NK-92 (cell line): Measurements from ENCODE around the gene GGT6.

Source experiments
- DNase-seq: peaks from one replicate; lab custom pipeline; 2025; ENCODE audit not compliant: unreplicated experiment; lab: John Stamatoyannopoulos, UW

Gene GGT6

GRCh38 chr17:4527566-4528125, 32.7 kb downstream of the GGT6 start:
- DNase-seq, result no peak

- no peak for DNase-seq
Measured at GRCh38 chr17:4527134-4527533, 33.2 kb downstream of the GGT6 start.

- no peak for DNase-seq
Measured at GRCh38 chr17:4525691-4526397, 34.5 kb downstream of the GGT6 start.

GRCh38 chr17:4523946-4524345, 36.4 kb downstream of the GGT6 start:
- DNase-seq, result no peak

- DNase-seq, result no peak
Measured at GRCh38 chr17:4522661-4523060, 37.7 kb downstream of the GGT6 start.

- DNase-seq, result no peak
Measured at GRCh38 chr17:4520894-4521600, 39.3 kb downstream of the GGT6 start.

- no peak for DNase-seq
Measured at GRCh38 chr17:4520060-4520893, 40.1 kb downstream of the GGT6 start.

GRCh38 chr17:4519361-4519788, 41.0 kb downstream of the GGT6 start:
- DNase-seq, result no peak

- no peak for DNase-seq
Measured at GRCh38 chr17:4518901-4519300, 41.5 kb downstream of the GGT6 start.

- DNase-seq, result no peak
Measured at GRCh38 chr17:4516735-4517134, 43.6 kb downstream of the GGT6 start.

- DNase-seq, result no peak
Measured at GRCh38 chr17:4515501-4515900, 44.9 kb downstream of the GGT6 start.

- no peak for DNase-seq
Measured at GRCh38 chr17:4514779-4515178, 45.6 kb downstream of the GGT6 start.

GRCh38 chr17:4514206-4514605, 46.2 kb downstream of the GGT6 start:
- no peak for DNase-seq

- DNase-seq, result no peak
Measured at GRCh38 chr17:4513113-4514032, 47.0 kb downstream of the GGT6 start.

- no peak for DNase-seq
Measured at GRCh38 chr17:4512156-4513112, 47.9 kb downstream of the GGT6 start.

- no peak for DNase-seq
Measured at GRCh38 chr17:4511199-4511932, 49.0 kb downstream of the GGT6 start.

- DNase-seq, result no peak
Measured at GRCh38 chr17:4510618-4510941, 49.8 kb downstream of the GGT6 start.

GRCh38 chr17:4509923-4510617, 50.3 kb downstream of the GGT6 start:
- DNase-seq, result no peak
